ENCODE measurements around the gene MRPL45. TPM values are rescaled to one million over a fixed set of nuclear protein-coding genes. Genes with fewer than 3 reads are reported as not detected.

Gene MRPL45
- total and polyA plus RNA-seq, 2 experiments from 2014 or later, result 42.6 to 63.9 TPM

DNA sequence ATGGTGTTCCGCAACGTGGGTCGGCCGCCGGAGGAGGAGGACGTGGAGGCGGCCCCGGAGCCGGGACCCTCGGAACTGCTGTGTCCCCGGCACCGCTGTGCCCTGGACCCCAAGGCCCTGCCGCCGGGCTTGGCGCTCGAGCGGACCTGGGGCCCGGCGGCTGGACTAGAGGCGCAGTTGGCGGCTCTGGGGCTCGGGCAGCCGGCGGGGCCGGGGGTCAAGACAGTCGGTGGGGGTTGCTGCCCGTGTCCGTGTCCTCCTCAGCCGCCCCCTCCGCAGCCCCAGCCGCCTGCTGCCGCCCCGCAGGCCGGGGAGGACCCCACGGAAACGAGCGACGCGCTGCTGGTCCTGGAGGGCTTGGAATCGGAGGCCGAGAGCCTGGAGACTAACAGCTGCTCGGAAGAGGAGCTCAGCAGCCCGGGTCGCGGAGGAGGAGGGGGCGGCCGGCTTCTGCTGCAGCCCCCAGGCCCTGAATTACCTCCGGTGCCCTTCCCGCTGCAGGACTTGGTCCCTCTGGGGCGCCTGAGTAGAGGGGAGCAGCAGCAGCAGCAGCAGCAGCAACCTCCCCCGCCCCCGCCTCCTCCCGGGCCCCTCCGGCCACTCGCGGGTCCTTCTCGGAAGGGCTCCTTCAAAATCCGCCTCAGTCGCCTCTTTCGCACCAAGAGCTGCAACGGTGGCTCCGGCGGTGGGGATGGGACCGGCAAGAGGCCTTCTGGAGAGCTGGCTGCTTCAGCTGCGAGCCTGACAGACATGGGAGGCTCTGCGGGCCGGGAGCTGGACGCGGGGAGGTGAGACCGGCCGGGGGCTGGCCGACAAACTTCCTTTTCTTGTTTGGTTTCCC, 55.5 kb downstream of the MRPL45 start:
- H2AFZ ChIP-seq, result no peak overlapping the region
- peaks cover 19% of the 10 kb centered on the region for H4K20me1 ChIP-seq (replicated peaks; ENCODE audit: insufficient read depth)
- DNase-seq (ENCODE audit: low spot score) (peak; percentile 69), ATAC-seq (peak; percentile 40)
- H3F3A ChIP-seq (replicated peaks; ENCODE audit: low read depth), result peaks cover 24% of the 10 kb centered on the region; the same call in 1 of the 2 replicates
- no peak overlapping the region for H3K27ac Mint-ChIP-seq
- H3K36me3 ChIP-seq (ENCODE audit: insufficient read depth), result no peaks in the 10 kb centered on the region
- H3K79me2 ChIP-seq (replicated peaks; ENCODE audit: insufficient read depth), result peaks cover 46% of the 10 kb centered on the region
- H3K27me3 Mint-ChIP-seq (ENCODE audit: insufficient read depth, low read depth, poor library complexity), result peaks cover 11% of the 10 kb centered on the region
- H3K4me2 ChIP-seq, result peak overlapping the region; percentile 96
- no peaks in the 10 kb centered on the region for H3K9me2 ChIP-seq (ENCODE audit: insufficient read depth)
- H3K36me3 Mint-ChIP-seq (ENCODE audit: low read depth), result no peaks in the 10 kb centered on the region; the same call in 2 of the 3 replicates
- no peaks in the 10 kb centered on the region for H3K9me3 Mint-ChIP-seq
- TF ChIP-seq, protein P1, sequence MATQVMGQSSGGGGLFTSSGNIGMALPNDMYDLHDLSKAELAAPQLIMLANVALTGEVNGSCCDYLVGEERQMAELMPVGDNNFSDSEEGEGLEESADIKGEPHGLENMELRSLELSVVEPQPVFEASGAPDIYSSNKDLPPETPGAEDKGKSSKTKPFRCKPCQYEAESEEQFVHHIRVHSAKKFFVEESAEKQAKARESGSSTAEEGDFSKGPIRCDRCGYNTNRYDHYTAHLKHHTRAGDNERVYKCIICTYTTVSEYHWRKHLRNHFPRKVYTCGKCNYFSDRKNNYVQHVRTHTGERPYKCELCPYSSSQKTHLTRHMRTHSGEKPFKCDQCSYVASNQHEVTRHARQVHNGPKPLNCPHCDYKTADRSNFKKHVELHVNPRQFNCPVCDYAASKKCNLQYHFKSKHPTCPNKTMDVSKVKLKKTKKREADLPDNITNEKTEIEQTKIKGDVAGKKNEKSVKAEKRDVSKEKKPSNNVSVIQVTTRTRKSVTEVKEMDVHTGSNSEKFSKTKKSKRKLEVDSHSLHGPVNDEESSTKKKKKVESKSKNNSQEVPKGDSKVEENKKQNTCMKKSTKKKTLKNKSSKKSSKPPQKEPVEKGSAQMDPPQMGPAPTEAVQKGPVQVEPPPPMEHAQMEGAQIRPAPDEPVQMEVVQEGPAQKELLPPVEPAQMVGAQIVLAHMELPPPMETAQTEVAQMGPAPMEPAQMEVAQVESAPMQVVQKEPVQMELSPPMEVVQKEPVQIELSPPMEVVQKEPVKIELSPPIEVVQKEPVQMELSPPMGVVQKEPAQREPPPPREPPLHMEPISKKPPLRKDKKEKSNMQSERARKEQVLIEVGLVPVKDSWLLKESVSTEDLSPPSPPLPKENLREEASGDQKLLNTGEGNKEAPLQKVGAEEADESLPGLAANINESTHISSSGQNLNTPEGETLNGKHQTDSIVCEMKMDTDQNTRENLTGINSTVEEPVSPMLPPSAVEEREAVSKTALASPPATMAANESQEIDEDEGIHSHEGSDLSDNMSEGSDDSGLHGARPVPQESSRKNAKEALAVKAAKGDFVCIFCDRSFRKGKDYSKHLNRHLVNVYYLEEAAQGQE (IDR thresholded peaks at IDR 0.05; ENCODE audit: unreplicated experiment), result no peak
- TF ChIP-seq POLR2AphosphoS5 (IDR thresholded peaks at IDR 0.05; ENCODE audit: low read depth), result no peak
- no peak for TF ChIP-seq ZNF114 (CRISPR knock-in tag; IDR thresholded peaks at IDR 0.05)
- TF ChIP-seq, protein P2, sequence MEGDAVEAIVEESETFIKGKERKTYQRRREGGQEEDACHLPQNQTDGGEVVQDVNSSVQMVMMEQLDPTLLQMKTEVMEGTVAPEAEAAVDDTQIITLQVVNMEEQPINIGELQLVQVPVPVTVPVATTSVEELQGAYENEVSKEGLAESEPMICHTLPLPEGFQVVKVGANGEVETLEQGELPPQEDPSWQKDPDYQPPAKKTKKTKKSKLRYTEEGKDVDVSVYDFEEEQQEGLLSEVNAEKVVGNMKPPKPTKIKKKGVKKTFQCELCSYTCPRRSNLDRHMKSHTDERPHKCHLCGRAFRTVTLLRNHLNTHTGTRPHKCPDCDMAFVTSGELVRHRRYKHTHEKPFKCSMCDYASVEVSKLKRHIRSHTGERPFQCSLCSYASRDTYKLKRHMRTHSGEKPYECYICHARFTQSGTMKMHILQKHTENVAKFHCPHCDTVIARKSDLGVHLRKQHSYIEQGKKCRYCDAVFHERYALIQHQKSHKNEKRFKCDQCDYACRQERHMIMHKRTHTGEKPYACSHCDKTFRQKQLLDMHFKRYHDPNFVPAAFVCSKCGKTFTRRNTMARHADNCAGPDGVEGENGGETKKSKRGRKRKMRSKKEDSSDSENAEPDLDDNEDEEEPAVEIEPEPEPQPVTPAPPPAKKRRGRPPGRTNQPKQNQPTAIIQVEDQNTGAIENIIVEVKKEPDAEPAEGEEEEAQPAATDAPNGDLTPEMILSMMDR (conservative IDR thresholded peaks at IDR 0.05; ENCODE audit: low read depth in 2 of 2), result no peak
- no peak for TF ChIP-seq EZH2 (IDR thresholded peaks at IDR 0.05; ENCODE audit: low read depth, unreplicated experiment)
- no peak for TF ChIP-seq JUNB (IDR thresholded peaks at IDR 0.05; ENCODE audit: unreplicated experiment)
- TF ChIP-seq, protein P3, sequence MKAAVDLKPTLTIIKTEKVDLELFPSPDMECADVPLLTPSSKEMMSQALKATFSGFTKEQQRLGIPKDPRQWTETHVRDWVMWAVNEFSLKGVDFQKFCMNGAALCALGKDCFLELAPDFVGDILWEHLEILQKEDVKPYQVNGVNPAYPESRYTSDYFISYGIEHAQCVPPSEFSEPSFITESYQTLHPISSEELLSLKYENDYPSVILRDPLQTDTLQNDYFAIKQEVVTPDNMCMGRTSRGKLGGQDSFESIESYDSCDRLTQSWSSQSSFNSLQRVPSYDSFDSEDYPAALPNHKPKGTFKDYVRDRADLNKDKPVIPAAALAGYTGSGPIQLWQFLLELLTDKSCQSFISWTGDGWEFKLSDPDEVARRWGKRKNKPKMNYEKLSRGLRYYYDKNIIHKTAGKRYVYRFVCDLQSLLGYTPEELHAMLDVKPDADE (IDR thresholded peaks at IDR 0.05), result no peak
- TF ChIP-seq STAT1 (IDR thresholded peaks at IDR 0.05; ENCODE audit: unreplicated experiment), result no peak
- no peak for TF ChIP-seq CREB1 (CRISPR knock-in tag; IDR thresholded peaks at IDR 0.05; ENCODE audit: low read depth)
- no peak for TF ChIP-seq NANOG (IDR thresholded peaks at IDR 0.05; ENCODE audit: borderline replicate concordance)
- no peak for TF ChIP-seq ZNF331 (CRISPR knock-in tag; IDR thresholded peaks at IDR 0.05; ENCODE audit: low read depth)
- TF ChIP-seq EZH2phosphoT487 (IDR thresholded peaks at IDR 0.05; ENCODE audit: unreplicated experiment), result no peak
- TF ChIP-seq, protein P4, sequence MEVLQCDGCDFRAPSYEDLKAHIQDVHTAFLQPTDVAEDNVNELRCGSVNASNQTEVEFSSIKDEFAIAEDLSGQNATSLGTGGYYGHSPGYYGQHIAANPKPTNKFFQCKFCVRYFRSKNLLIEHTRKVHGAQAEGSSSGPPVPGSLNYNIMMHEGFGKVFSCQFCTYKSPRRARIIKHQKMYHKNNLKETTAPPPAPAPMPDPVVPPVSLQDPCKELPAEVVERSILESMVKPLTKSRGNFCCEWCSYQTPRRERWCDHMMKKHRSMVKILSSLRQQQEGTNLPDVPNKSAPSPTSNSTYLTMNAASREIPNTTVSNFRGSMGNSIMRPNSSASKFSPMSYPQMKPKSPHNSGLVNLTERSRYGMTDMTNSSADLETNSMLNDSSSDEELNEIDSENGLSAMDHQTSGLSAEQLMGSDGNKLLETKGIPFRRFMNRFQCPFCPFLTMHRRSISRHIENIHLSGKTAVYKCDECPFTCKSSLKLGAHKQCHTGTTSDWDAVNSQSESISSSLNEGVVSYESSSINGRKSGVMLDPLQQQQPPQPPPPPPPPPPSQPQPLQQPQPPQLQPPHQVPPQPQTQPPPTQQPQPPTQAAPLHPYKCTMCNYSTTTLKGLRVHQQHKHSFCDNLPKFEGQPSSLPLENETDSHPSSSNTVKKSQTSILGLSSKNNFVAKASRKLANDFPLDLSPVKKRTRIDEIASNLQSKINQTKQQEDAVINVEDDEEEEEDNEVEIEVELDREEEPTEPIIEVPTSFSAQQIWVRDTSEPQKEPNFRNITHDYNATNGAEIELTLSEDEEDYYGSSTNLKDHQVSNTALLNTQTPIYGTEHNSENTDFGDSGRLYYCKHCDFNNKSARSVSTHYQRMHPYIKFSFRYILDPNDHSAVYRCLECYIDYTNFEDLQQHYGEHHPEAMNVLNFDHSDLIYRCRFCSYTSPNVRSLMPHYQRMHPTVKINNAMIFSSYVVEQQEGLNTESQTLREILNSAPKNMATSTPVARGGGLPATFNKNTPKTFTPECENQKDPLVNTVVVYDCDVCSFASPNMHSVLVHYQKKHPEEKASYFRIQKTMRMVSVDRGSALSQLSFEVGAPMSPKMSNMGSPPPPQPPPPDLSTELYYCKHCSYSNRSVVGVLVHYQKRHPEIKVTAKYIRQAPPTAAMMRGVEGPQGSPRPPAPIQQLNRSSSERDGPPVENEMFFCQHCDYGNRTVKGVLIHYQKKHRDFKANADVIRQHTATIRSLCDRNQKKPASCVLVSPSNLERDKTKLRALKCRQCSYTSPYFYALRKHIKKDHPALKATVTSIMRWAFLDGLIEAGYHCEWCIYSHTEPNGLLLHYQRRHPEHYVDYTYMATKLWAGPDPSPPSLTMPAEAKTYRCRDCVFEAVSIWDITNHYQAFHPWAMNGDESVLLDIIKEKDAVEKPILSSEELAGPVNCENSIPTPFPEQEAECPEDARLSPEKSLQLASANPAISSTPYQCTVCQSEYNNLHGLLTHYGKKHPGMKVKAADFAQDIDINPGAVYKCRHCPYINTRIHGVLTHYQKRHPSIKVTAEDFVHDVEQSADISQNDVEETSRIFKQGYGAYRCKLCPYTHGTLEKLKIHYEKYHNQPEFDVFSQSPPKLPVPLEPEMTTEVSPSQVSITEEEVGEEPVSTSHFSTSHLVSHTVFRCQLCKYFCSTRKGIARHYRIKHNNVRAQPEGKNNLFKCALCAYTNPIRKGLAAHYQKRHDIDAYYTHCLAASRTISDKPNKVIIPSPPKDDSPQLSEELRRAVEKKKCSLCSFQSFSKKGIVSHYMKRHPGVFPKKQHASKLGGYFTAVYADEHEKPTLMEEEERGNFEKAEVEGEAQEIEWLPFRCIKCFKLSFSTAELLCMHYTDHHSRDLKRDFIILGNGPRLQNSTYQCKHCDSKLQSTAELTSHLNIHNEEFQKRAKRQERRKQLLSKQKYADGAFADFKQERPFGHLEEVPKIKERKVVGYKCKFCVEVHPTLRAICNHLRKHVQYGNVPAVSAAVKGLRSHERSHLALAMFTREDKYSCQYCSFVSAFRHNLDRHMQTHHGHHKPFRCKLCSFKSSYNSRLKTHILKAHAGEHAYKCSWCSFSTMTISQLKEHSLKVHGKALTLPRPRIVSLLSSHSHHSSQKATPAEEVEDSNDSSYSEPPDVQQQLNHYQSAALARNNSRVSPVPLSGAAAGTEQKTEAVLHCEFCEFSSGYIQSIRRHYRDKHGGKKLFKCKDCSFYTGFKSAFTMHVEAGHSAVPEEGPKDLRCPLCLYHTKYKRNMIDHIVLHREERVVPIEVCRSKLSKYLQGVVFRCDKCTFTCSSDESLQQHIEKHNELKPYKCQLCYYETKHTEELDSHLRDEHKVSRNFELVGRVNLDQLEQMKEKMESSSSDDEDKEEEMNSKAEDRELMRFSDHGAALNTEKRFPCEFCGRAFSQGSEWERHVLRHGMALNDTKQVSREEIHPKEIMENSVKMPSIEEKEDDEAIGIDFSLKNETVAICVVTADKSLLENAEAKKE (CRISPR knock-in tag; IDR thresholded peaks at IDR 0.05), result no peak
- peak overlapping the region; percentile 74 for H3K4me3 Mint-ChIP-seq
- no peak overlapping the region for H3K27ac ChIP-seq (ENCODE audit: low read depth)
- peaks cover 43% of the 10 kb centered on the region for H3K4me1 ChIP-seq (ENCODE audit: insufficient read depth)
- H3K4me1 Mint-ChIP-seq, result peaks cover 53% of the 10 kb centered on the region
- H3K4me3 ChIP-seq, result peak overlapping the region; percentile 89
- peaks cover 5% of the 10 kb centered on the region; the same call in 1 of the 2 replicates for H3K27me3 ChIP-seq (ENCODE audit: insufficient read depth)

Measured in GM23338 (cell line).